ENCODE measurements around the gene OMG.

DNA sequence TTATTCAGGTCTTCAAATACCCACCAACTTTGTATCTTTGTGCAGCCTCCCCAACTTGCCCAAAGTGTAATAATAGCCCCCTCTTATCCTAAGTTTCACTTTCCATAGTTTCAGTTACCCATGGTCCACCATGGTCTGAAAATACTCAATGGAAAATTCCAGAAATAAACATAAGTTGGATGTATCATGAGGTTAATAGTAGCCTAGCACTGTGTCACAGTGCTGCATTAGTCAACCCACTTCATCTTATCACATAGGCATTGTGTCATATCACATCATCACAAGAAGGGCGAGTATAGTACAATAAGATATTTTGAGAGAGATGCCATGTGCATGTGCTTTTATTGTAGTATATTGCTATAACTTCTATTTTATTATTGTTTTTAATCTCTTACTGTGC, 21.9 kb downstream of the OMG start:
- TF ChIP-seq, protein P1, sequence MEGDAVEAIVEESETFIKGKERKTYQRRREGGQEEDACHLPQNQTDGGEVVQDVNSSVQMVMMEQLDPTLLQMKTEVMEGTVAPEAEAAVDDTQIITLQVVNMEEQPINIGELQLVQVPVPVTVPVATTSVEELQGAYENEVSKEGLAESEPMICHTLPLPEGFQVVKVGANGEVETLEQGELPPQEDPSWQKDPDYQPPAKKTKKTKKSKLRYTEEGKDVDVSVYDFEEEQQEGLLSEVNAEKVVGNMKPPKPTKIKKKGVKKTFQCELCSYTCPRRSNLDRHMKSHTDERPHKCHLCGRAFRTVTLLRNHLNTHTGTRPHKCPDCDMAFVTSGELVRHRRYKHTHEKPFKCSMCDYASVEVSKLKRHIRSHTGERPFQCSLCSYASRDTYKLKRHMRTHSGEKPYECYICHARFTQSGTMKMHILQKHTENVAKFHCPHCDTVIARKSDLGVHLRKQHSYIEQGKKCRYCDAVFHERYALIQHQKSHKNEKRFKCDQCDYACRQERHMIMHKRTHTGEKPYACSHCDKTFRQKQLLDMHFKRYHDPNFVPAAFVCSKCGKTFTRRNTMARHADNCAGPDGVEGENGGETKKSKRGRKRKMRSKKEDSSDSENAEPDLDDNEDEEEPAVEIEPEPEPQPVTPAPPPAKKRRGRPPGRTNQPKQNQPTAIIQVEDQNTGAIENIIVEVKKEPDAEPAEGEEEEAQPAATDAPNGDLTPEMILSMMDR (IDR thresholded peaks at IDR 0.05; ENCODE audit: borderline replicate concordance, extremely low read depth, low read length, poor library complexity, severe bottlenecking) = no peak
- TF ChIP-seq EZH2 (IDR thresholded peaks at IDR 0.05; ENCODE audit: borderline replicate concordance, low read depth, low read length, severe bottlenecking) = no peak

All from DND-41 (cell line).